HL-60/S4 treated with retinoic acid at 250 ng/mL for 4 days and 3 days (cell line): ENCODE results near the gene CDH23.

ENCODE experiments used
- in situ Hi-C: fragments of 300-500 bp; cut with MboI; formaldehyde crosslinking; loops from 2 replicates; pipeline ENCODE4 v1.7.0; 2022; ENCODE audit warnings: low sequenced_read_pairs

Gene CDH23

GRCh38 chr10:71776481-71776925, 379.8 kb downstream of the CDH23 start:
- in situ Hi-C loops, result no loop called here

GRCh38 chr10:71777213-71777985, 380.7 kb downstream of the CDH23 start:
- in situ Hi-C loops, result no loop called here

DNA sequence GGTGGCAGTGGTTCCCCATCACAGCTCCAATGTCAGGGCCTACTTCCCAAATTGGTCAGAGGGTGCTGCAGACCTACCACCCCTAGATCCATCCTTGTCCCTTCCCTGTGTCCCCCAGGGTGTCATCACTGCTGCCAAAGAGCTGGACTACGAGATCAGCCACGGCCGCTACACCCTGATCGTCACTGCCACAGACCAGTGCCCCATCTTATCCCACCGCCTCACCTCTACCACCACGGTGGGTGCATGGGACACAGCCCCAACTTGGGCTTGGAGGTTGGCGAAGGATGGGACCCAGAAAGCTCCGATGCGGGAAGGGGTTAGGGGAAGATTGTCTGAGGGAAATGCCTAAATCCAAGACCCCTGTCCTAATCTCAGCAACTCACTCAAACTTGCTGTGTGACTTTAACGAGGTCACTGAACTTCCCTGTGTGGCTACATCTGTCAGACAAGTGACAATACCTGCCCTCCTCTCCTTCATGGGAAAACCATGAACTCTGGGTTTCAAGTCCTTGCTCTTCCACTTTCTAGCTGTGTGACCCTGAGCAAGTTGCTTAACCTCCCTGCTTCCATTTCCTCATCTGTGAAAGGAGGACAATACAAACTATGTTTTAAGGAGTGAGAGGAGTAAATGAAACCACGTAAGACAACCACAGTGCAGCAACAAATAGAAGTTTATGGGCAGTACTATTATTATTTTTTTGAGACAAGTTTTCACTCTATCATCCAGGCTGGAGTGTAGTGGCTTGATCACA, 381.5 kb downstream of the CDH23 start:
- in situ Hi-C loops, result no loop called here

GRCh38 chr10:71779641-71780040, 382.9 kb downstream of the CDH23 start:
- in situ Hi-C loops, result no loop called here

DNA sequence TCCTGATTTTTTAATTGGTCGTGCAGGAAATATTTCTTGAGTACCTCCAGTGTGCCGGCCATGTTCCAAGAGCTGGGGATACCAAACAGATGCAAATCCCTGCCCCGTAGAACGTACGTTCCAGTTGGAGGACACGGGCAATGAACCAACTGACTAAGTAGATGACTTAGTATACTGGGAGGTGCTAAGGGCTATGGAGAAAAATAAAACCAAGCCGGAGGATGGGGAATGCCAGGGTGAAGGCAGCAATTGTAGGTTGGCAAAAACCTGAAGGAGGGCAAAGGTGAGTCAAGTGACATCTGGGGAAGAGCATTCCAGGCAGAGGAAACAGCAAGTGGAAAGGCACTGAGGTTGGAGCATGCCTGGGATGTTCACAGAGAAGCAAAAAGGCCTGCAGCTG, 383.4 kb downstream of the CDH23 start:
- in situ Hi-C loops, result no loop called here

DNA sequence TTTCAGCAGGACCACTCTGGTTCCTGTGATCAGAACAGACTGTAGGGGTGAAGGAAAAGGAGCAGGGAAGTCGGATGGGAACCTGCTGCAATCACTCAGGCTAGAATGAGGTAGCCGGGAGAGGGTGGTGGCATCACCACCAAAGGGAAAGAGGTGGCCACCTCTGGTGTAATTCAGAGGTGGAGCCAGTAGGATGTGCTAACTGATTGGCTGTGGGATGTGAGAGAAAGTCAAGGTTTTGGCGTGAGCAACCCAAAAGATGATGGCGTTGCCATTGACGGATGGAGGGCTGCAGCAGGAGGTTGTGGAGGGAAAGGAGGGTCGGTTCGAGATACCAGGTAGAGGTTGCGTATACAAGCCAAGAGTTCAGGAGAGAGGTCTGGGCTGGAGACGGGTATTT, 384.0 kb downstream of the CDH23 start:
- in situ Hi-C loops, result no loop called here

GRCh38 chr10:71782221-71782916, 385.6 kb downstream of the CDH23 start:
- in situ Hi-C loops, result no loop called here

DNA sequence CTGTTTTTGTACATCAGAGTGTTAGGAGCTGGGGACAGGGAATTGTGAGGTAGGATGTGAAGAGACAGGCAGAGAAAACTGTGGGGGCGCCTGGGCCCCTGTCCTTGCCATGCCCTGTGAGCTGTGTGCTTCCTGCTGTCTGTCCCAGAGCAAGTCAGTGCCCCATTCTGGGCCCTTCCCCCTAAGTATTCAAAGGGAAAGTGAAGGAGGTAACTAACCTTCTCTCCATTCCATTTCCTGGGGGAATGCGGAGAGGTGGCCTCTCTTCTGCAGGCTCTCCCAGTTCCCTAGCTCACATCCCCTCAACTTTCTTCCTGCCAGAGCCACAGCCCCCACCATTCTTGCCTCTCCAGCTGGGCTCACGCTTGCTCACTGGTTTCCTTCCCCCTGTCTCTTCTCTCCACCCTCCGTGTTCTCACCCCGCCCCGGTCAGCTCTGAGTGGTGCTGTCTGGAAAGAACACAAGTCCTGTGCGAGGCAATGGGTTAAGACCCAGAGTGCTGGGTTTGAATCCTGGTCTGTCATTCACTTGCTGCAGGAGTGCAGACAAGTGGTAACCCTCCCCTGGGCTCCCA, 386.3 kb downstream of the CDH23 start:
- in situ Hi-C loops, result no loop called here

GRCh38 chr10:71783917-71784678, 387.4 kb downstream of the CDH23 start:
- in situ Hi-C loops, result no loop called here

DNA sequence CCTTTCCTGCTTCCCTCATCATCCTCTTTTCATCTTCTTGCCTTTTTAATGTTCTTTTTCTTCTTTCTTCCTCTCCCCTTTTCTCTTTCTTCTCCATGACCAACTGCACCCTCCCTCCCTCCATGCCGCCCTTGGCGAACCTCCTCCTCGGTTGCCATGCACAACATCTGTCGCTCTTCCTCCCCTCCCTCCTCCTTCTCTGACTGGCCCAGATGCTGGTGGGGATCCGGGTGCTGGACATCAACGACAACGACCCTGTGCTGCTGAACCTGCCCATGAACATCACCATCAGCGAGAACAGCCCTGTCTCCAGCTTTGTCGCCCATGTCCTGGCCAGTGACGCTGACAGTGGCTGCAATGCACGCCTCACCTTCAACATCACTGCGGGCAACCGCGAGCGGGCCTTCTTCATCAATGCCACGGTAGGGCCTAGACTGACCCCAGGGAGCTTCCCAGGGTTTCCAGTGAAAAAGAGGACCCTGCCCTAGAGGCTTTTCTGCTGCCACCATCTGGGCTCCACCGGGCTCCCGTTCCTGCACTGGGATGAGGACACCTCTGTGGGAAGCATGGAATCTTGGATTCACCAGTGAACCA, 388.1 kb downstream of the CDH23 start:
- in situ Hi-C loops, result no loop called here

GRCh38 chr10:71788954-71789353, 392.2 kb downstream of the CDH23 start:
- in situ Hi-C loops, result no loop called here

DNA sequence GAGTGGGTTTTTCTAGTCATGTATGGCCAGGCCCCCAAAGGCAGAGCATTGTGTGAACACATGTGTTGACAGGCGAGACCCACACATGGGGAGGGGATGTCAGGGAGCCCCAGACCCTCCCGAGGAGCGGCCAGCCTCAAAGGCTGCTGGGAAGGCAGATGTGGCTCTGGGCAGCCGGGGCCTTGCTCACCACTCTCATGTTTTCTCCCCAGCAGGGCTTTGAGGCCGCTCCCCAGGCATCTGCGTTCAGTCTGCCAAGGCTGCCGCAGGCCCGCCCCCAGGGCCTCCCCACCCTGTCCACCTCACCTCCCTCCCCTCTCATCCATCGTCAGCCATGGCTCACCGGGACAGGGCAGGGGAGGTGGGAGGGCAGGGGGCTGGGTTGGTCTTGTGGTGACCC, 393.2 kb downstream of the CDH23 start:
- in situ Hi-C loops, result no loop called here

DNA sequence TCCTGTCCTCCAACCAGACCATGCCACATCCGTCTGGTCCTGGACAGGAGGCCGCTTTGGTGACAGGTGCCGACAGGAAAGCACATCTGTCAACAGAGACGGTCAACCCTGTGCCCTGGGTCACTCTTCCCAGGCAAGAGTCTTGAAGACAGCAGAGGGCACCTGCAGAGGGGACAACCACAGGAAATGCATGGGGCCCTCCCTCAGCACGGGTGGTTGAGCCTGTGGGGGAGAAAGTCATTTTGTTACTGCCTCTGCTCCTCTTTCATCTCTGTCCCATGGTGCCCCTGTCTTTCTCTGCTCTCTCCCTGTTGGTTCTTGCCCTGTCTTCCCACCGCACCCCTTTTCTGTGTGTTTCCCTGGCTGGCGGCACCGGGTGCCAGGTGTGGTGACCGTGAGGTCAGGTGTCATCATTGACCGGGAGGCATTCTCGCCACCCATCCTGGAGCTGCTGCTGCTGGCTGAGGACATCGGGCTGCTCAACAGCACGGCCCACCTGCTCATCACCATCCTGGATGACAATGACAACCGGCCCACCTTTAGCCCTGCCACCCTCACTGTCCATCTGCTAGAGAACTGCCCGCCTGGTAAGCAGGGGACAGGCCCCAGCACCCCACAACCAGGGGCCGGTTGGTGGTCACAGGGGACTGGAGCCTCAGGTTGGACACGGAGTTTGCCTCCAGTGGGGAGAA, 394.2 kb downstream of the CDH23 start:
- in situ Hi-C loops, result no loop called here

DNA sequence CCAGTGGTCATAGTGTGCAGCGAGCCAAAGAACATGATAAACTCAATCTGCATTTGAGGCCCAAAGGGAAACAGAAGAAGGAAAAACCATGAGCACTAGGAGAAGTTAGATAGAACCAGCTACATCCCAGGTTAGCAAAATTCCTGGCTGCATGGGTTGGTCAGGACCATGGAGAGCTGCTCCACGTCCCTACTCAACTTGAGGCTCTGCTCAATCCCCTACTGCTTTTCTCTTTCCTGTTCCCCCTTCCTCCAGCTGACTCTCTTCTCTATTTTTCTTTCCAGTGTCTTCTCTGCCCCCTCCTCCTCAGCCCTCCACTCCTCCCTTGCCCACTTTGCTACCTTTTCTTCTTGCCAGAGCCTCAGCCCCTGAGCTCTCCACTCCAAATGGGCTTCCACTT, 398.5 kb downstream of the CDH23 start:
- in situ Hi-C loops, result no loop called here

DNA sequence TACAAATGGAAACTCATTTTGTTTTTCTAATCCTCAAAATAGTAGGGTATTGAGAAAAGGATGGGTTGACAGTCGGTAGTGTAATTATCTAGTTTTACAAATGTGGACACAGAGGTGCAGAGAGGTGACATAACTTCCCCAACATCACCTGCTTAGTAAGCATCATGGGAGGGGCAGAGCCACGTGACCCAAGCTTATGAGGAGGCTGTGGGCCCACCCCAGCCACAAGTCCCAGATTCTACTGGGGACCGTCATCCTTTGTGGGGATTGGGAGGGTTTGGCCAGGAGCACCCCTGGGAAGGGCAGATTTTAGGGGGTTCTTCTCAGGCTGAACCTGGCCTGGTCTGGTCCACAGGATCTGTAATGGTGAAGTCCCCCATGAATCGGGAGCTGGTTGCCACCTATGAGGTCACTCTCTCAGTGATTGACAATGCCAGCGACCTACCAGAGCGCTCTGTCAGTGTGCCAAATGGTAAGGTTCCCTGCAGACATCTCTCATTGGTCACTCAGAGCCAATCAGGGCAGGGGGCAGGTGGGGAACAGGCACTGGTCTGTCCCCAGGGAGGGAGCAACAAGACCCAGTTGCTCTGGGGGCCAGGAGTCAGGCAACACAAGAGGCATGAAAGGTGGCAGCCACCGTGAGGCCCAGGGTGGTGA, 400.2 kb downstream of the CDH23 start:
- in situ Hi-C loops, result no loop called here

DNA sequence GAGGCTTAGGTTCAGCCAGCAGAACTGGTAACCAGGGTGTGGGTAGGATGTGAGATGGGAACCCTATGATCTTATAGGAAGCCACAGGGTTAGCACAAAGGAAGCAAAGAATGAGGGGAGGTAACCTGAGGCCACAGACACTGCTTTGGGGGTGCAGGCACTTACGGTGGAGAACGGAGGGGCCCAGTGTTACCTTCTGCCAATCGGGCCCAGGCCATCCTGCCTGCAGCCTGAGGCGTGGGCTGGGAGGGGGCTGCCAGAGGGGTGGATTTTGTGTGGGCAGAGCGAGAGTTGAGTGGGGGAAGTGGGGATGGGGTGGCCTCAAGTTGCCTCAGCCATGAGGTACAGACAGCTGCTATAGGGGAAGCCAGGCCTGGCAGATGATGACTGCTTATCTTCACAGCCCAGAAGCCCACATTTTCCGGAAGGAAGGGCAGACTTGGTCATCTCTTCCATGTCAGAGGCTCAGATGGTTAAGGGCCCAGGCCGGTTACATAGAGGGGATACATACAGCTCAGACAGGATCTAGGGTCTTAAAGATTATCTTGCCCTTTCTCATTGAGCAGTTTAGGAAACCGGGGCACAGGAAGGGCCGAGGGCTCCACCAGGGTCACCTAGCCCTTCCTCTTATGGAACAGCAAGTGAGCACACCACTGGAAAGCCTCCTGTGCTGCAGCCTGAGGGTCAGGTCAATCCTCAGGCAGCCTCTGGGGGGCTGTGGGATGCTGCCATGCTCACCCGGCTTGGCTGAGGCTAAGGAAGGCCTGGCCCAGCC, 401.0 kb downstream of the CDH23 start:
- in situ Hi-C loops, result no loop called here

DNA sequence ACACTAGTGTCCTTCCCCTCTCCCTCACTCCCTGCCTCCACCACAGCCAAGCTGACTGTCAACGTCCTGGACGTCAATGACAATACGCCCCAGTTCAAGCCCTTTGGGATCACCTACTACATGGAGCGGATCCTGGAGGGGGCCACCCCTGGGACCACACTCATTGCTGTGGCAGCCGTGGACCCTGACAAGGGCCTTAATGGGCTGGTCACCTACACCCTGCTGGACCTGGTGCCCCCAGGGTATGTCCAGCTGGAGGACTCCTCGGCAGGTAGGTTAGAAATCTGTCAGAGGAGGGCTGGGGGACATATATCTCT, 401.5 kb downstream of the CDH23 start:
- in situ Hi-C loops, result no loop called here

- in situ Hi-C loops, result no loop called here
Observed at GRCh38 chr10:71799112-71799511, 402.4 kb downstream of the CDH23 start.
